Endothelial cell of umbilical vein (primary cell): ENCODE measurements around the gene HYAL2. TPM values are rescaled to one million over a fixed set of nuclear protein-coding genes. Genes with fewer than 3 reads are reported as not detected.

Experiments used
- BruUV-seq: library from RNA; stranded (reverse); fragments of 400-500 nt; replicated peaks from 2 replicates; lab custom pipeline; 2021; lab: Mats Ljungman, UMichigan
- CTCF ChIA-PET: fragments of 300-600, 350-600 bp; sonication (Branson Sonifier 250); formaldehyde crosslinking; loops from one replicate; lab custom pipeline; 2021; ENCODE audit warnings: antibody characterized with exemption, inconsistent platforms; lab: Charles Lee
- POLR2A ChIA-PET: fragments of 300-600, 350-600 bp; sonication (Branson Sonifier 250); formaldehyde crosslinking; loops from one replicate; lab custom pipeline; 2021; ENCODE audit warnings: antibody characterized with exemption, inconsistent platforms; lab: Charles Lee
- DNase-seq: peaks from one replicate; pipeline ENCODE4 v3.0.0-alpha.2; 2011; ENCODE audit warnings: low read depth, low spot score
- FAIRE-seq: peaks from 2 replicates; lab custom pipeline; 2011; peaks lifted over from hg19 to GRCh38; lab: Jason Lieb, UNC
- H2AFZ ChIP-seq: 2 replicates; pipeline ENCODE4 v1.6.0; 2012; ENCODE audit warnings: low read depth, low read length, control low read depth, inconsistent platforms
- H3K27ac ChIP-seq: 2 replicates; pipeline ENCODE4 v1.5.1; 2011; ENCODE audit warnings: low read depth, mild to moderate bottlenecking, control low read depth, low read length, moderate library complexity; ENCODE audit not compliant: insufficient read depth
- H3K27me3 ChIP-seq, 2 experiments: 2 replicates each; pipeline versions ENCODE4 v1.6.0 to v1.6.1; 2011; ENCODE audit warnings: low read length in 2 of 2, mixed read lengths in 1 of 2; ENCODE audit not compliant: control insufficient read depth in 2 of 2, insufficient read depth in 2 of 2
- H3K36me3 ChIP-seq, 2 experiments: 2 replicates in 1 of 2; 3 replicates in 1 of 2; pipeline ENCODE4 v1.5.1; 2011; ENCODE audit warnings: low read length in 2 of 2, mild to moderate bottlenecking in 1 of 2, moderate library complexity in 1 of 2; ENCODE audit not compliant: control insufficient read depth in 2 of 2, insufficient read depth in 2 of 2; ENCODE audit errors: extremely low read depth in 1 of 2
- H3K4me1 ChIP-seq: 3 replicates; pipeline ENCODE4 v1.5.1; 2011; ENCODE audit warnings: mild to moderate bottlenecking, low read length; ENCODE audit not compliant: control insufficient read depth, insufficient read depth; ENCODE audit errors: extremely low read depth
- H3K4me2 ChIP-seq: 2 replicates; pipeline ENCODE4 v1.6.1; 2011; ENCODE audit warnings: low read length, control low read depth, mixed read lengths; ENCODE audit not compliant: insufficient read depth
- H3K4me3 ChIP-seq, 3 experiments: fragments of 200-600 bp in 1 of 3; sonication (generic), shearing (Covaris generic) in 1 of 3; replicated peaks in 1 of 3; 2 replicates each; pipeline ENCODE4 v1.5.1; 2011 to 2016; ENCODE audit warnings: control low read depth in 3 of 3, low read length in 3 of 3, mild to moderate bottlenecking in 2 of 3, inconsistent platforms in 1 of 3, low read depth in 1 of 3, moderate library complexity in 1 of 3; ENCODE audit not compliant: insufficient read depth in 1 of 3
- H3K79me2 ChIP-seq: 2 replicates; pipeline ENCODE4 v1.6.0; 2012; ENCODE audit warnings: low read length, inconsistent platforms; ENCODE audit not compliant: control insufficient read depth, insufficient read depth
- H3K9ac ChIP-seq: replicated peaks from 2 replicates; pipeline ENCODE3; 2011; ENCODE audit warnings: low read length, control low read depth; ENCODE audit not compliant: insufficient read depth; ENCODE audit errors: extremely low read depth
- H3K9me1 ChIP-seq: replicated peaks from 3 replicates; pipeline ENCODE4 v1.6.0; 2011; ENCODE audit warnings: mild to moderate bottlenecking, low read length; ENCODE audit not compliant: control insufficient read depth, insufficient read depth; ENCODE audit errors: extremely low read depth
- H3K9me3 ChIP-seq: replicated peaks from 2 replicates; pipeline ENCODE4 v1.5.1; 2012; ENCODE audit warnings: low read length, inconsistent platforms; ENCODE audit not compliant: control insufficient read depth, insufficient read depth
- H4K20me1 ChIP-seq: replicated peaks from 2 replicates; pipeline ENCODE3; 2011; ENCODE audit warnings: mild to moderate bottlenecking, low read length; ENCODE audit not compliant: control insufficient read depth, insufficient read depth; ENCODE audit errors: extremely low read depth
- FOS ChIP-seq: IDR thresholded peaks from 2 replicates; pipeline ENCODE4 v1.6.1; 2011; ENCODE audit warnings: mild to moderate bottlenecking, low read length, moderate library complexity, borderline replicate concordance; ENCODE audit not compliant: insufficient read depth
- GATA2 ChIP-seq: IDR thresholded peaks from 2 replicates; pipeline ENCODE4 v1.7.0; 2011; ENCODE audit warnings: low read depth, mild to moderate bottlenecking, moderate library complexity, mixed read lengths, low read length; ENCODE audit not compliant: insufficient read length, insufficient read depth
- JUN ChIP-seq: IDR thresholded peaks from 2 replicates; pipeline ENCODE4 v1.6.1; 2011; ENCODE audit warnings: borderline replicate concordance, low read depth; ENCODE audit not compliant: insufficient read length, insufficient read depth
- MYC ChIP-seq: IDR thresholded peaks from one replicate; pipeline ENCODE4 v1.6.1; 2011; ENCODE audit warnings: mild to moderate bottlenecking, low read depth, low read length
- POLR2A ChIP-seq: IDR thresholded peaks from 2 replicates; pipeline ENCODE4 v1.6.1; 2012; ENCODE audit warnings: low read depth, mild to moderate bottlenecking, control low read depth, low read length
- dilution Hi-C: fragments of 300-500 bp; cut with MboI; formaldehyde crosslinking; loops from one replicate; pipeline ENCODE4 v1.15.0; 2019; ENCODE audit warnings: low sequenced_read_pairs; ENCODE audit not compliant: extremely low pct_ligation_motif_present
- intact Hi-C: fragments of 100-400 bp; cut with micrococcal nuclease; formaldehyde crosslinking; loops from one replicate; pipeline ENCODE4 v1.10.0; 2022
- polyA plus RNA-seq, 4 experiments: library from polyadenylated mRNA; depleted of rRNA in 3 of 4; stranded (reverse) in 3 of 4; unstranded in 1 of 4; fragments of >200 nt; gene quantifications; 2 replicates each; pipeline versions ENCODE4 v1.2.1 to v1.2.3, GENCODE V29; 2011 to 2012; ENCODE audit warnings: missing spikeins in 1 of 4
- total RNA-seq: library from RNA; stranded (reverse); gene quantifications from 2 replicates; pipeline ENCODE4 v1.2.3, GENCODE V29; 2021
- TF ChIP-seq, protein P1 (sequence below), 2 donors: IDR thresholded peaks; 1 replicate in 1 of 2; 2 replicates in 1 of 2; pipeline ENCODE4 v1.5.1; 2011; ENCODE audit warnings: low read length in 2 of 2, mild to moderate bottlenecking in 2 of 2, moderate library complexity in 2 of 2, control low read depth in 1 of 2, inconsistent platforms in 1 of 2, low read depth in 1 of 2; ENCODE audit not compliant: insufficient read depth in 1 of 2; ENCODE audit errors: extremely low read depth in 1 of 2

The HYAL2 gene
- total and polyA plus RNA-seq, 2 donors (not counting 3 experiments of a cell fraction or from before 2014, with no cell fraction given) = 266 to 970 TPM

GRCh38 chr3:50294492-50295403 is 27.8 kb downstream of the HYAL2 start:
- H4K20me1 ChIP-seq = no peaks in the 10 kb centered on the region
- no peak overlapping the region for H3K27ac ChIP-seq
- no peak overlapping the region for H3K4me2 ChIP-seq
- H3K79me2 ChIP-seq = peaks cover 24% of the 10 kb centered on the region
- intact Hi-C loops (no loop called here), dilution Hi-C loops (no loop called here)
- H2AFZ ChIP-seq = no peak overlapping the region
- POLR2A ChIA-PET = no interaction called here
- H3K9me1 ChIP-seq = no peaks in the 10 kb centered on the region
- DNase-seq (no peak), FAIRE-seq (no peak)
- CTCF ChIA-PET = no interaction called here
- no peak overlapping the region for H3K9ac ChIP-seq
- peaks cover 0 to 5% of the 10 kb centered on the region in 2 experiments for H3K36me3 ChIP-seq
- TF ChIP-seq GATA2 (no peak), FOS (no peak), JUN (no peak), POLR2A (no peak), MYC (no peak)
- TF ChIP-seq, protein P1, sequence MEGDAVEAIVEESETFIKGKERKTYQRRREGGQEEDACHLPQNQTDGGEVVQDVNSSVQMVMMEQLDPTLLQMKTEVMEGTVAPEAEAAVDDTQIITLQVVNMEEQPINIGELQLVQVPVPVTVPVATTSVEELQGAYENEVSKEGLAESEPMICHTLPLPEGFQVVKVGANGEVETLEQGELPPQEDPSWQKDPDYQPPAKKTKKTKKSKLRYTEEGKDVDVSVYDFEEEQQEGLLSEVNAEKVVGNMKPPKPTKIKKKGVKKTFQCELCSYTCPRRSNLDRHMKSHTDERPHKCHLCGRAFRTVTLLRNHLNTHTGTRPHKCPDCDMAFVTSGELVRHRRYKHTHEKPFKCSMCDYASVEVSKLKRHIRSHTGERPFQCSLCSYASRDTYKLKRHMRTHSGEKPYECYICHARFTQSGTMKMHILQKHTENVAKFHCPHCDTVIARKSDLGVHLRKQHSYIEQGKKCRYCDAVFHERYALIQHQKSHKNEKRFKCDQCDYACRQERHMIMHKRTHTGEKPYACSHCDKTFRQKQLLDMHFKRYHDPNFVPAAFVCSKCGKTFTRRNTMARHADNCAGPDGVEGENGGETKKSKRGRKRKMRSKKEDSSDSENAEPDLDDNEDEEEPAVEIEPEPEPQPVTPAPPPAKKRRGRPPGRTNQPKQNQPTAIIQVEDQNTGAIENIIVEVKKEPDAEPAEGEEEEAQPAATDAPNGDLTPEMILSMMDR (IDR thresholded peaks at IDR 0.05; ENCODE audit: extremely low read depth in 1 of 2, insufficient read depth in 1 of 2, low read depth in 1 of 2, low read length in 2 of 2) = no peak
- peaks cover 23% of the 10 kb centered on the region for H3K4me1 ChIP-seq
- no peak overlapping the region for H3K4me3 ChIP-seq
- H3K9me3 ChIP-seq = no peaks in the 10 kb centered on the region
- no TSS peak for BruUV-seq
- no peaks in the 10 kb centered on the region for H3K27me3 ChIP-seq
